HepG2 (cell line): Measurements from ENCODE around the gene TACC3. TPM values are rescaled to one million over a fixed set of nuclear protein-coding genes. Genes with fewer than 3 reads are reported as not detected.

Source experiments
- CCDC6 ChIP-seq: sonication (generic); formaldehyde crosslinking; IDR thresholded peaks from 2 replicates; pipeline ENCODE4 v1.8.1; 2022; ENCODE audit warnings: mild to moderate bottlenecking, missing genetic modification reagents, moderate library complexity
- GFI1 ChIP-seq: sonication (generic); formaldehyde crosslinking; IDR thresholded peaks from 2 replicates; pipeline ENCODE4 v1.5.0; 2020; ENCODE audit warnings: missing genetic modification reagents, mild to moderate bottlenecking, borderline replicate concordance
- GLI4 ChIP-seq: sonication (generic); formaldehyde crosslinking; IDR thresholded peaks from 2 replicates; pipeline ENCODE4 v1.5.1; 2020; ENCODE audit warnings: missing genetic modification reagents, mild to moderate bottlenecking, moderate library complexity, borderline replicate concordance
- HNF1B ChIP-seq: sonication (generic); formaldehyde crosslinking; IDR thresholded peaks from 2 replicates; pipeline ENCODE4 v1.5.1; 2020; ENCODE audit warnings: mild to moderate bottlenecking, moderate library complexity, missing genetic modification reagents
- IRF9 ChIP-seq: sonication (generic); formaldehyde crosslinking; IDR thresholded peaks from 2 replicates; pipeline ENCODE4 v1.8.0; 2022; ENCODE audit warnings: missing genetic modification reagents, mild to moderate bottlenecking, borderline replicate concordance
- KAT8 ChIP-seq: IDR thresholded peaks from 2 replicates; pipeline ENCODE4 v1.6.1; 2016; ENCODE audit warnings: missing genetic modification reagents, missing compliant biosample characterization
- KDM1A ChIP-seq: IDR thresholded peaks from 2 replicates; pipeline ENCODE4 v1.6.1; 2016; ENCODE audit warnings: missing compliant biosample characterization
- KLF11 ChIP-seq: IDR thresholded peaks from 2 replicates; pipeline ENCODE4 v1.6.1; 2016; ENCODE audit warnings: missing compliant biosample characterization
- KLF15 ChIP-seq: sonication (generic); formaldehyde crosslinking; IDR thresholded peaks from 2 replicates; pipeline ENCODE4 v1.8.1; 2023; ENCODE audit warnings: borderline replicate concordance, mild to moderate bottlenecking, inconsistent platforms, missing genetic modification reagents, mixed read lengths
- NR0B2 ChIP-seq: sonication (generic); formaldehyde crosslinking; IDR thresholded peaks from 2 replicates; pipeline ENCODE4 v1.4.0; 2020; ENCODE audit warnings: mild to moderate bottlenecking, missing genetic modification reagents
- POLR2G ChIP-seq: fragments of 200-400 bp; formaldehyde crosslinking; IDR thresholded peaks from 2 replicates; pipeline ENCODE4 v1.6.1; 2018; ENCODE audit warnings: mild to moderate bottlenecking, low read depth, low read length, moderate library complexity
- PRMT3 ChIP-seq: sonication (generic); formaldehyde crosslinking; IDR thresholded peaks from 2 replicates; pipeline ENCODE4 v1.8.1; 2022; ENCODE audit warnings: low read depth, mild to moderate bottlenecking, moderate library complexity, missing genetic modification reagents, borderline replicate concordance
- SOX5 ChIP-seq: IDR thresholded peaks from 2 replicates; pipeline ENCODE4 v1.6.1; 2016; ENCODE audit warnings: borderline replicate concordance
- TBL1XR1 ChIP-seq: fragments of 150-350 bp; IDR thresholded peaks from 2 replicates; pipeline ENCODE4 v1.6.1; 2014; ENCODE audit warnings: borderline replicate concordance, low read length; ENCODE audit not compliant: partially characterized antibody
- TBX2 ChIP-seq: sonication (generic); formaldehyde crosslinking; IDR thresholded peaks from 2 replicates; pipeline ENCODE4 v1.5.0; 2020; ENCODE audit warnings: missing genetic modification reagents, mild to moderate bottlenecking, borderline replicate concordance
- THAP11 ChIP-seq: IDR thresholded peaks from 2 replicates; pipeline ENCODE4 v1.6.1; 2016; ENCODE audit warnings: missing biosample characterization, missing genetic modification reagents
- YEATS4 ChIP-seq: sonication (generic); formaldehyde crosslinking; IDR thresholded peaks from 2 replicates; pipeline ENCODE4 v1.4.0; 2020; ENCODE audit warnings: missing genetic modification reagents, borderline replicate concordance
- ZBTB49 ChIP-seq: sonication (generic); formaldehyde crosslinking; IDR thresholded peaks from 2 replicates; pipeline ENCODE4 v1.4.0; 2020; ENCODE audit warnings: missing genetic modification reagents, borderline replicate concordance
- ZC3H13 ChIP-seq: sonication (generic); formaldehyde crosslinking; IDR thresholded peaks from 2 replicates; pipeline ENCODE4 v1.8.1; 2023; ENCODE audit warnings: mild to moderate bottlenecking, missing genetic modification reagents, moderate library complexity
- ZC3H4 ChIP-seq: sonication (generic); formaldehyde crosslinking; IDR thresholded peaks from 2 replicates; pipeline ENCODE4 v1.4.0; 2020; ENCODE audit warnings: missing genetic modification reagents, borderline replicate concordance
- ZFP37 ChIP-seq: sonication (generic); formaldehyde crosslinking; IDR thresholded peaks from 2 replicates; pipeline ENCODE4 v1.4.0; 2020; ENCODE audit warnings: missing genetic modification reagents, borderline replicate concordance
- ZNF121 ChIP-seq: sonication (generic); formaldehyde crosslinking; IDR thresholded peaks from 2 replicates; pipeline ENCODE4 v1.5.0; 2020; ENCODE audit warnings: mild to moderate bottlenecking, missing genetic modification reagents
- ZNF781 ChIP-seq: sonication (generic); formaldehyde crosslinking; IDR thresholded peaks from 2 replicates; pipeline ENCODE4 v1.5.1; 2020; ENCODE audit warnings: borderline replicate concordance, mild to moderate bottlenecking, missing genetic modification reagents; ENCODE audit errors: not compliant biosample characterization
- ZSCAN31 ChIP-seq: sonication (generic); formaldehyde crosslinking; IDR thresholded peaks from 2 replicates; pipeline ENCODE4 v1.5.0; 2020; ENCODE audit warnings: low read depth, mild to moderate bottlenecking, missing genetic modification reagents
- polyA plus RNA-seq, 8 experiments: library from polyadenylated mRNA; depleted of rRNA in 3 of 8; stranded (reverse) in 7 of 8; unstranded in 1 of 8; fragments of >200 nt; fragmentation: Illumina TruSeq in 4 of 8; extraction: Trizol in 4 of 8; gene quantifications; 2 replicates each; pipeline versions ENCODE4 v1.2.1 to v1.2.3, GENCODE V29; 2011 to 2016; ENCODE audit warnings: low read depth in 4 of 8, missing spikeins in 1 of 8, mixed read lengths in 1 of 8; ENCODE audit not compliant: insufficient read depth in 1 of 8
- total RNA-seq, 5 experiments: library from RNA; depleted of rRNA; stranded (reverse); fragments of >200 nt; fragmentation: Illumina TruSeq; extraction: Trizol; gene quantifications; 2 replicates each; pipeline ENCODE4 v1.2.3, GENCODE V29; 2016; ENCODE audit warnings: low read depth in 1 of 5

TACC3 gene
- total and polyA plus RNA-seq, 2 of the 13 experiments (the other 11 are each of a cell fraction or from before 2014, with no cell fraction given), result 20.3 to 21.2 TPM

- TF ChIP-seq POLR2G (peak; percentile 86), CCDC6 (CRISPR knock-in tag) (no peak), ZNF781 (CRISPR knock-in tag) (no peak), ZC3H4 (CRISPR knock-in tag) (no peak), NR0B2 (CRISPR knock-in tag) (no peak), TBX2 (peak; percentile 76), ZFP37 (no peak; the same call in 1 of the 2 replicates), HNF1B (CRISPR knock-in tag) (peak; percentile 87), YEATS4 (peak; percentile 63; the same call in 1 of the 2 replicates), SOX5 (CRISPR knock-in tag) (peak; percentile 68), KDM1A (CRISPR knock-in tag) (no peak), ZC3H13 (no peak), KAT8 (CRISPR knock-in tag) (peak; percentile 50; the same call in 1 of the 2 replicates), KLF11 (CRISPR knock-in tag) (0 out of 2 replicates have a peak, but pooled peaks have one; percentile 5), ZNF121 (CRISPR knock-in tag) (no peak), GFI1 (CRISPR knock-in tag) (no peak), GLI4 (CRISPR knock-in tag) (no peak; the same call in 1 of the 2 replicates), ZSCAN31 (CRISPR knock-in tag) (peak; percentile 78; the same call in 1 of the 2 replicates), THAP11 (peak; percentile 40), TBL1XR1 (no peak), PRMT3 (no peak), ZBTB49 (CRISPR knock-in tag) (no peak), IRF9 (CRISPR knock-in tag) (peak; percentile 74), KLF15 (no peak)
These were observed 63.7 kb downstream of the TACC3 start (continued) for GRCh38 chr4:1784789-1785591.
